A673 (cell line): ENCODE data around the gene RNF223. TPM values are rescaled to one million over a fixed set of nuclear protein-coding genes. Genes with fewer than 3 reads are reported as not detected.

Experiments used
- BruUV-seq: library from RNA; stranded (reverse); fragments of 400-500 nt; replicated peaks from 2 replicates; lab custom pipeline; 2021; lab: Mats Ljungman, UMichigan
- CTCF ChIA-PET: fragments of 300-600 bp; sonication (Branson Sonifier 250); formaldehyde crosslinking; loops from one replicate; lab custom pipeline; 2022; ENCODE audit warnings: antibody characterized with exemption; lab: Charles Lee
- POLR2A ChIA-PET: fragments of 300-600 bp; sonication (Branson Sonifier 250); formaldehyde crosslinking; loops from one replicate; lab custom pipeline; 2022; ENCODE audit warnings: antibody characterized with exemption; ENCODE audit not compliant: low non-redundant PET; lab: Charles Lee
- DNase-seq: peaks from one replicate; pipeline ENCODE4 v3.0.0-alpha.2; 2015; ENCODE audit warnings: low spot score
- H3K27ac ChIP-seq: fragments of 200-600 bp; sonication (generic); 2 replicates; pipeline ENCODE4 v1.5.1; 2016; ENCODE audit warnings: mixed run types, low read depth, mild to moderate bottlenecking, mixed read lengths, antibody characterized with exemption, low read length; ENCODE audit not compliant: poor library complexity, severe bottlenecking
- H3K27me3 ChIP-seq: fragments of 200-600 bp; sonication (generic); replicated peaks from 2 replicates; pipeline ENCODE4 v1.6.1; 2017; ENCODE audit warnings: mixed run types, low read depth, mild to moderate bottlenecking, mixed read lengths, antibody characterized with exemption, low read length; ENCODE audit not compliant: insufficient read depth, poor library complexity
- H3K36me3 ChIP-seq: fragments of 200-600 bp; sonication (generic); 2 replicates; pipeline ENCODE4 v1.6.1; 2016; ENCODE audit warnings: mixed run types, mild to moderate bottlenecking, mixed read lengths, antibody characterized with exemption, low read length; ENCODE audit not compliant: insufficient read depth, poor library complexity, severe bottlenecking
- H3K4me1 ChIP-seq: fragments of 200-600 bp; sonication (generic); 2 replicates; pipeline ENCODE4 v1.6.1; 2017; ENCODE audit warnings: mixed run types, mild to moderate bottlenecking, mixed read lengths, antibody characterized with exemption, low read length; ENCODE audit not compliant: insufficient read depth, poor library complexity, severe bottlenecking
- H3K4me3 ChIP-seq: fragments of 200-600 bp; sonication (generic); 2 replicates; pipeline ENCODE4 v1.5.1; 2016; ENCODE audit warnings: low read depth, mixed run types, mild to moderate bottlenecking, mixed read lengths, low read length; ENCODE audit not compliant: poor library complexity, severe bottlenecking
- H3K9me3 ChIP-seq: fragments of 200-600 bp; sonication (generic); 2 replicates; pipeline ENCODE4 v1.6.1; 2016; ENCODE audit warnings: mixed run types, low read depth, mild to moderate bottlenecking, mixed read lengths, antibody characterized with exemption, low read length; ENCODE audit not compliant: poor library complexity, severe bottlenecking
- EZH2 ChIP-seq: fragments of 200-600 bp; sonication (generic); IDR thresholded peaks from 2 replicates; pipeline ENCODE4 v1.6.1; 2017; ENCODE audit warnings: borderline replicate concordance, low read depth, mild to moderate bottlenecking, mixed read lengths, antibody characterized with exemption, low read length; ENCODE audit not compliant: poor library complexity, severe bottlenecking
- intact Hi-C: fragments of 100-400 bp; cut with micrococcal nuclease; formaldehyde crosslinking; loops from one replicate; pipeline ENCODE4 v1.10.0; 2022; ENCODE audit not compliant: unreplicated experiment
- total RNA-seq: library from RNA; stranded (reverse); gene quantifications from 2 replicates; pipeline ENCODE4 v1.2.3, GENCODE V29; 2021
- TF ChIP-seq, protein P1 (sequence below): fragments of 300-800, 200-600 bp; sonication (generic); conservative IDR thresholded peaks from 2 replicates; pipeline ENCODE4 v1.5.1; 2017; ENCODE audit warnings: low read depth, mild to moderate bottlenecking, antibody characterized with exemption, low read length, moderate library complexity, mixed read lengths

The RNF223 gene
- total RNA-seq, 1 experiment from 2014 or later: not detected

DNA sequence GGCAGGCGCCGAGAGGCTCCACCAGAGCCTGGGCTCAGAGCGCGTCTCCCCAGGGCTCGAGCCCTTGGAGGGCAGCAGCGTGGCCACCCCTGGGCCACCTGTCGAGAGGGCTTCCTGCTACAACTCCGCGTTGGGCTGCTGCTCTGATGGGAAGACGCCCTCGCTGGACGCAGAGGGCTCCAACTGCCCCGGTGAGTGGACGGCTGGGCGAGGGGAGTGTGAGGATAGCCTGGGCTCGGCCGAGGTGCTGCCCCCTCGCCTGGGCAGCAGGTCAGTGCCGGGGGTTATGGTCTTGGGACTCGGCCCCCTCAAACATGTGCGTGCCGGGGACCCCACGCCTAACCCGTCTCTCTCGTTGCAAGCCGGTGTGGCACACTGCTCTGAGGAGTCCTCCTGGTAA lies 27.3 kb downstream of the RNF223 start:
- DNase-seq: no peak
- H3K9me3 ChIP-seq: no peaks in the 10 kb centered on the region
- H3K4me1 ChIP-seq: no peaks in the 10 kb centered on the region
- no peak overlapping the region for H3K27ac ChIP-seq
- H3K36me3 ChIP-seq: peaks cover 25% of the 10 kb centered on the region
- no peaks in the 10 kb centered on the region for H3K27me3 ChIP-seq
- H3K4me3 ChIP-seq: no peak overlapping the region
- POLR2A ChIA-PET: no interaction called here
- intact Hi-C loops: no loop called here
- CTCF ChIA-PET: no interaction called here
- no TSS peak for BruUV-seq
- TF ChIP-seq EZH2: no peak
- TF ChIP-seq, protein P1, sequence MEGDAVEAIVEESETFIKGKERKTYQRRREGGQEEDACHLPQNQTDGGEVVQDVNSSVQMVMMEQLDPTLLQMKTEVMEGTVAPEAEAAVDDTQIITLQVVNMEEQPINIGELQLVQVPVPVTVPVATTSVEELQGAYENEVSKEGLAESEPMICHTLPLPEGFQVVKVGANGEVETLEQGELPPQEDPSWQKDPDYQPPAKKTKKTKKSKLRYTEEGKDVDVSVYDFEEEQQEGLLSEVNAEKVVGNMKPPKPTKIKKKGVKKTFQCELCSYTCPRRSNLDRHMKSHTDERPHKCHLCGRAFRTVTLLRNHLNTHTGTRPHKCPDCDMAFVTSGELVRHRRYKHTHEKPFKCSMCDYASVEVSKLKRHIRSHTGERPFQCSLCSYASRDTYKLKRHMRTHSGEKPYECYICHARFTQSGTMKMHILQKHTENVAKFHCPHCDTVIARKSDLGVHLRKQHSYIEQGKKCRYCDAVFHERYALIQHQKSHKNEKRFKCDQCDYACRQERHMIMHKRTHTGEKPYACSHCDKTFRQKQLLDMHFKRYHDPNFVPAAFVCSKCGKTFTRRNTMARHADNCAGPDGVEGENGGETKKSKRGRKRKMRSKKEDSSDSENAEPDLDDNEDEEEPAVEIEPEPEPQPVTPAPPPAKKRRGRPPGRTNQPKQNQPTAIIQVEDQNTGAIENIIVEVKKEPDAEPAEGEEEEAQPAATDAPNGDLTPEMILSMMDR: no peak

DNA sequence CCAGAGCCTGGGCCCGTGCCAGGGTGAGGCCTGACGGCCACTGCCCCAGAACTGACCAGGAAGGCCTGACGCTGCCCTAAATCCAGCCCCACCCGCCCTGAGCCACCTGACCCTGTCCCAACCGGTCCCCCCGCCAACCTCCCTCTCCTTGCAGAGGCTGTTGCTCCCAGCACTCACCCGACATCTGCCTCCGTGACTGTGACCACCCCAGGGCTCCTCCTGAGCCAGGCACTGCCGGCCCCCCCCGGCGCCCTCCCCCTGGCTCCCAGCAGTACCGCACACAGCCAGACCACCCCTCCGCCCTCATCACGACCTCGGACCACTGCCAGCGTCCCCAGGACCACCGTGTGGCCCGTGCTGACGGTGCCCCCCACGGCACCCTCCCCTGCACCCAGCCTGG lies 27.9 kb downstream of the RNF223 start:
- Histone ChIP-seq H3K36me3 (peaks cover 21% of the 10 kb centered on the region), H3K4me3 (no peak overlapping the region), H3K4me1 (no peaks in the 10 kb centered on the region), H3K27ac (no peak overlapping the region), H3K9me3 (no peaks in the 10 kb centered on the region), H3K27me3 (no peaks in the 10 kb centered on the region)
- DNase-seq: no peak
- ChIA-PET POLR2A (no interaction called here), CTCF (no interaction called here)
- intact Hi-C loops: no loop called here
- BruUV-seq: no TSS peak
- TF ChIP-seq, protein P1: no peak
- no peak for TF ChIP-seq EZH2

DNA sequence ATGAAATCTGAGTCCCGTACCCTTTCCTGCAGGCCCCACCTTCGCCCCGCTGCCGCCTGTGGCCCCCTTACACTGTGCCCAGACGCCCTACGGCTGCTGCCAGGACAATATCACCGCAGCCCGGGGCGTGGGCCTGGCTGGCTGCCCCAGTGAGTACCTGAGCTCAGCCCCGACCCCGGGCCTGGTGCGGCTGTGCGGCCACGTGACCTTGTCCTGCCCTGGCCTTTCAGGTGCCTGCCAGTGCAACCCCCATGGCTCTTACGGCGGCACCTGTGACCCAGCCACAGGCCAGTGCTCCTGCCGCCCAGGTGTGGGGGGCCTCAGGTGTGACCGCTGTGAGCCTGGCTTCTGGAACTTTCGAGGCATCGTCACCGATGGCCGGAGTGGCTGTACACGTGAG lies 29.0 kb downstream of the RNF223 start:
- no peaks in the 10 kb centered on the region for H3K9me3 ChIP-seq
- no peak overlapping the region for H3K27ac ChIP-seq
- intact Hi-C loops: no loop called here
- TF ChIP-seq, protein P1: no peak
- TF ChIP-seq EZH2: no peak
- no peak for DNase-seq
- H3K27me3 ChIP-seq: no peaks in the 10 kb centered on the region
- BruUV-seq: no TSS peak
- H3K4me1 ChIP-seq: peaks cover 4% of the 10 kb centered on the region
- CTCF ChIA-PET: no interaction called here
- POLR2A ChIA-PET: no interaction called here
- no peak overlapping the region for H3K4me3 ChIP-seq
- H3K36me3 ChIP-seq: peaks cover 21% of the 10 kb centered on the region
